HepG2 (cell line): Measurements from ENCODE around the gene EXOC7. TPM values are rescaled to one million over a fixed set of nuclear protein-coding genes. Genes with fewer than 3 reads are reported as not detected.

Source experiments
- AHDC1 ChIP-seq: sonication (generic); formaldehyde crosslinking; IDR thresholded peaks from 2 replicates; pipeline ENCODE4 v1.5.1; 2020; ENCODE audit warnings: mild to moderate bottlenecking, missing genetic modification reagents, borderline replicate concordance
- ELF3 ChIP-seq: IDR thresholded peaks from 2 replicates; pipeline ENCODE4 v1.6.1; 2016; ENCODE audit warnings: missing genetic modification reagents, missing compliant biosample characterization
- FOXK1 ChIP-seq: sonication (generic); formaldehyde crosslinking; IDR thresholded peaks from 2 replicates; pipeline ENCODE4 v1.4.0; 2020; ENCODE audit warnings: low read depth, missing genetic modification reagents, borderline replicate concordance
- IKZF5 ChIP-seq: IDR thresholded peaks from 2 replicates; pipeline ENCODE4 v1.6.1; 2018; ENCODE audit warnings: missing genetic modification reagents, mild to moderate bottlenecking, missing compliant biosample characterization
- IRF1 ChIP-seq: sonication (generic); formaldehyde crosslinking; IDR thresholded peaks from 2 replicates; pipeline ENCODE4 v1.4.0; 2020; ENCODE audit warnings: low read depth, mild to moderate bottlenecking, missing genetic modification reagents
- JUND ChIP-seq: sonication (generic); formaldehyde crosslinking; IDR thresholded peaks from 2 replicates; pipeline ENCODE4 v1.8.0; 2022; ENCODE audit warnings: mild to moderate bottlenecking, missing genetic modification reagents
- KAT8 ChIP-seq: IDR thresholded peaks from 2 replicates; pipeline ENCODE4 v1.6.1; 2016; ENCODE audit warnings: missing genetic modification reagents, missing compliant biosample characterization
- KDM2A ChIP-seq: sonication (generic); formaldehyde crosslinking; IDR thresholded peaks from 2 replicates; pipeline ENCODE4 v1.4.0; 2020; ENCODE audit warnings: low read depth, missing genetic modification reagents, borderline replicate concordance
- NAIF1 ChIP-seq: sonication (generic); formaldehyde crosslinking; IDR thresholded peaks from 2 replicates; pipeline ENCODE4 v1.5.0; 2020; ENCODE audit warnings: mild to moderate bottlenecking, missing genetic modification reagents, borderline replicate concordance
- NFIB ChIP-seq: sonication (generic); formaldehyde crosslinking; IDR thresholded peaks from 2 replicates; pipeline ENCODE4 v1.9.0; 2021; ENCODE audit warnings: missing genetic modification reagents, mild to moderate bottlenecking, borderline replicate concordance
- POLR2AphosphoS5 ChIP-seq: IDR thresholded peaks from 2 replicates; pipeline ENCODE4 v1.6.1; 2012; ENCODE audit warnings: low read depth, low read length
- ZNF143 ChIP-seq: sonication (generic); formaldehyde crosslinking; IDR thresholded peaks from 2 replicates; pipeline ENCODE4 v1.4.0; 2020; ENCODE audit warnings: missing genetic modification reagents
- ZNF205 ChIP-seq: IDR thresholded peaks from 2 replicates; pipeline ENCODE4 v1.6.1; 2018; ENCODE audit warnings: missing biosample characterization, missing genetic modification reagents
- ZNF276 ChIP-seq: sonication (generic); formaldehyde crosslinking; IDR thresholded peaks from 2 replicates; pipeline ENCODE4 v1.4.0; 2020; ENCODE audit warnings: mild to moderate bottlenecking, low read depth, missing genetic modification reagents
- ZSCAN29 ChIP-seq: sonication (generic); formaldehyde crosslinking; conservative IDR thresholded peaks from 2 replicates; pipeline ENCODE4 v1.4.0; 2020; ENCODE audit warnings: mild to moderate bottlenecking, missing genetic modification reagents
- polyA plus RNA-seq, 8 experiments: library from polyadenylated mRNA; depleted of rRNA in 3 of 8; stranded (reverse) in 7 of 8; unstranded in 1 of 8; fragments of >200 nt; fragmentation: Illumina TruSeq in 4 of 8; extraction: Trizol in 4 of 8; gene quantifications; 2 replicates each; pipeline versions ENCODE4 v1.2.1 to v1.2.3, GENCODE V29; 2011 to 2016; ENCODE audit warnings: low read depth in 4 of 8, missing spikeins in 1 of 8, mixed read lengths in 1 of 8; ENCODE audit not compliant: insufficient read depth in 1 of 8
- total RNA-seq, 5 experiments: library from RNA; depleted of rRNA; stranded (reverse); fragments of >200 nt; fragmentation: Illumina TruSeq; extraction: Trizol; gene quantifications; 2 replicates each; pipeline ENCODE4 v1.2.3, GENCODE V29; 2016; ENCODE audit warnings: low read depth in 1 of 5

EXOC7 gene
- total and polyA plus RNA-seq, 2 of the 13 experiments (the other 11 are each of a cell fraction or from before 2014, with no cell fraction given): 86.9 to 116 TPM

GRCh38 chr17:76119409-76120371, 16.1 kb upstream of the EXOC7 start (continued):
- peak; percentile 12 for TF ChIP-seq ZNF143 (CRISPR knock-in tag)
- TF ChIP-seq FOXK1 (CRISPR knock-in tag): 0 out of 2 replicates have a peak, but pooled peaks have one; percentile 67
- peak; percentile 38; the same call in 1 of the 2 replicates for TF ChIP-seq ELF3 (CRISPR knock-in tag)
- peak; percentile 54; the same call in 1 of the 2 replicates for TF ChIP-seq JUND (CRISPR knock-in tag)
- TF ChIP-seq ZNF205 (CRISPR knock-in tag): peak; percentile 39; the same call in 1 of the 2 replicates
- TF ChIP-seq KAT8 (CRISPR knock-in tag): peak; percentile 42; the same call in 1 of the 2 replicates
- no peak for TF ChIP-seq ZSCAN29 (CRISPR knock-in tag)
- TF ChIP-seq NFIB: no peak
- TF ChIP-seq ZNF276 (CRISPR knock-in tag): 0 out of 2 replicates have a peak, but pooled peaks have one; percentile 45
- no peak; the same call in 1 of the 2 replicates for TF ChIP-seq IRF1 (CRISPR knock-in tag)
- peak; percentile 95 for TF ChIP-seq IKZF5
- TF ChIP-seq NAIF1: no peak
- peak; percentile 50 for TF ChIP-seq KDM2A
- peak; percentile 76; the same call in 1 of the 2 replicates for TF ChIP-seq AHDC1 (CRISPR knock-in tag)
- no peak for TF ChIP-seq POLR2AphosphoS5
